DOHH2 (cell line): ENCODE data around the gene SNX9.

Experiments
- EZH2phosphoT487 ChIP-seq: fragments of 200-600 bp; sonication (generic); IDR thresholded peaks from 2 replicates; pipeline ENCODE4 v1.6.1; 2017; ENCODE audit warnings: borderline replicate concordance, mild to moderate bottlenecking, antibody characterized with exemption, low read length, moderate library complexity, mixed read lengths
- TF ChIP-seq, protein P1 (sequence below): fragments of 200-600 bp; sonication (generic); IDR thresholded peaks from one replicate; pipeline ENCODE4 v1.5.1; 2014; ENCODE audit warnings: antibody characterized with exemption, mild to moderate bottlenecking, low read depth, low read length; ENCODE audit not compliant: poor library complexity, severe bottlenecking

DNA sequence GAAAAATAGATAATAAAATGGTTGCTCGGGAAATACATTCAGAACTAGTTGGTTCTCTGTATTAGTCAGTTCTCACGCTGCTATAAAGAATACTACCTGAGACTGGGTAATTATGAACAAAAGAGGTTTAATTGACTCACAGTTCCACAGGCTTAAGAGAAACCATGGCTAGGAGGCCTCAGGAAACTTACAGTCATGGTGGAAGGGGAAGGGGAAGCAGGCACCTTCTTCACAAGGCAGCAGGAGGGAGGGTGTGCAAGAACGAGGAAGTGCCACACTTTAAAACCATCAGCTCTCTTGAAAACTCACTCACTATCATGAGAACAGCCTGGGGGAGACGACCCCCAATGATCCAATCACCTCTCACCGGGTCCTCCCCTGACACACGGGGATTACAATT is 24.2 kb upstream of the SNX9 start:
- no peak for TF ChIP-seq EZH2phosphoT487
- TF ChIP-seq, protein P1, sequence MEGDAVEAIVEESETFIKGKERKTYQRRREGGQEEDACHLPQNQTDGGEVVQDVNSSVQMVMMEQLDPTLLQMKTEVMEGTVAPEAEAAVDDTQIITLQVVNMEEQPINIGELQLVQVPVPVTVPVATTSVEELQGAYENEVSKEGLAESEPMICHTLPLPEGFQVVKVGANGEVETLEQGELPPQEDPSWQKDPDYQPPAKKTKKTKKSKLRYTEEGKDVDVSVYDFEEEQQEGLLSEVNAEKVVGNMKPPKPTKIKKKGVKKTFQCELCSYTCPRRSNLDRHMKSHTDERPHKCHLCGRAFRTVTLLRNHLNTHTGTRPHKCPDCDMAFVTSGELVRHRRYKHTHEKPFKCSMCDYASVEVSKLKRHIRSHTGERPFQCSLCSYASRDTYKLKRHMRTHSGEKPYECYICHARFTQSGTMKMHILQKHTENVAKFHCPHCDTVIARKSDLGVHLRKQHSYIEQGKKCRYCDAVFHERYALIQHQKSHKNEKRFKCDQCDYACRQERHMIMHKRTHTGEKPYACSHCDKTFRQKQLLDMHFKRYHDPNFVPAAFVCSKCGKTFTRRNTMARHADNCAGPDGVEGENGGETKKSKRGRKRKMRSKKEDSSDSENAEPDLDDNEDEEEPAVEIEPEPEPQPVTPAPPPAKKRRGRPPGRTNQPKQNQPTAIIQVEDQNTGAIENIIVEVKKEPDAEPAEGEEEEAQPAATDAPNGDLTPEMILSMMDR, result no peak
